GM12865 (cell line): ENCODE measurements around the gene KHSRP.
A peak's percentile ranks its signal among the peaks of the same experiment; 100 is the strongest.

Experiments
- DNase-seq: peaks from one replicate; pipeline ENCODE4 v3.0.0; 2010; ENCODE audit warnings: low read depth
- H3K4me3 ChIP-seq: 2 replicates; pipeline ENCODE4 v1.5.1; 2011; ENCODE audit warnings: mild to moderate bottlenecking, low read depth, low read length, control low read depth
- CTCF ChIP-seq: IDR thresholded peaks from 2 replicates; pipeline ENCODE4 v1.5.1; 2011; ENCODE audit warnings: low read length, control low read depth, low read depth, inconsistent platforms; ENCODE audit not compliant: insufficient read depth; ENCODE audit errors: missing control alignments

Gene KHSRP

GRCh38 chr19:6376512-6377190, 48.0 kb downstream of the KHSRP start:
- DNase-seq = no peak
- no peak overlapping the region for H3K4me3 ChIP-seq

DNA sequence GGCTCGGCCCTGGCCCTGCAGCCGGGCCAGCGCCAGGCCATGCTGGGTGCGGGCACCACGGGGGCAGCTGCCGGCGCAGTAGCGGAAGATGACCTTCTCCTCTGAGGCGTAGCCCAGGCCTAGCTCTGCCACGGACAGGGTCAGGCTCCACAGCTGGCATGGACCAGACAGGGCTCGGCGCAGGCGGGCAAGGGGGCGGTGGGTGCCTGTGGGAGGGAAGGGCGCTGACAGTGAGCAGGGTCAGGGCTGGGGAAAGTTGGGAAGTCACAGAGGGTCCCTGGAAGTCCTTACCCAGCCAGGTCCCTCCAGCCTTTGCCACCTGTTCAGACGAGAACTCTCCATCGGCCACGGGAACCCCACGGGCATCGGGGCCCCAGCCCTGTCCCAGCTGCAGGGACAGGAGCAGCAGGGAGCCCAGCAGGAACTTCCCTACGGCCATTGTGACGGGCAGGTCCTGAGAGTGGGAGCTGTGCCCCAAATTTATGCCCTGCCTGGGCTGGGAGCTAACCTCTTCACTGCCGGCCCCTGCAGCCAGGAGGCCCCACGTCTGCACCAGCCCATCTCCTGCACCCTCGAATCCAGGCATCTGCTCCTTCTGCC, 49.1 kb downstream of the KHSRP start, which contains the start of gene PSPN:
PSPN (minus strand) TSS at position 523 of the 600 bp plus-strand sequence; CDS start at position 439, 84 bp downstream.
- no peak for TF ChIP-seq CTCF
- DNase-seq = no peak

More at GRCh38 chr19:6376512-6377190, 48.0 kb downstream of the KHSRP start:
- no peak for TF ChIP-seq CTCF

GRCh38 chr19:6374711-6375410, 49.8 kb downstream of the KHSRP start:
- DNase-seq = no peak
- no peak overlapping the region for H3K4me3 ChIP-seq
- TF ChIP-seq CTCF = no peak

More for the DNA sequence above, 49.1 kb downstream of the KHSRP start, which contains the start of gene PSPN:
- no peak within 1 kb of the TSS for H3K4me3 ChIP-seq

DNA sequence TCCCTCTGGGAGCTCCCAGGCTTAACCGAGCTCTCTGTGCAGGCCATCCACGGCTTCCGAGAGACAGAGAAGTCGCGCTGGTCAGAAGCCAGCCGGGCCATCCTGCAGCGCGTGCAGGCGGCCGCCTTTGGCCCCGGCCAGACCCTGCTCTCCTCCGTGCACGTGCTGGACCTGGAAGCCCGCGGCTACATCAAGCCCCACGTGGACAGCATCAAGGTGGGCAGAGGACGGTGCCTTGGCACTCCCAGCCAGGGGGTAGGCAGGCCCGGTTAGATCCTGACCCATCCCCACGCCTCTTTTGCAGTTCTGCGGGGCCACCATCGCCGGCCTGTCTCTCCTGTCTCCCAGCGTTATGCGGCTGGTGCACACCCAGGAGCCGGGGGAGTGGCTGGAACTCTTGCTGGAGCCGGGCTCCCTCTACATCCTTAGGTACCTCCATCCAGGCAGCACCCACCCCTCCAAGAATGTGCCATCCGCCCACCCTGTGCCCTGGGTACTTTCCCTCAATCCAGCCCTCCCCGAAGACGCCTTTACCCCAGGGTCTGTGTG, 50.4 kb downstream of the KHSRP start:
- H3K4me3 ChIP-seq = peak overlapping the region; percentile 62
- no peak for TF ChIP-seq CTCF

DNA sequence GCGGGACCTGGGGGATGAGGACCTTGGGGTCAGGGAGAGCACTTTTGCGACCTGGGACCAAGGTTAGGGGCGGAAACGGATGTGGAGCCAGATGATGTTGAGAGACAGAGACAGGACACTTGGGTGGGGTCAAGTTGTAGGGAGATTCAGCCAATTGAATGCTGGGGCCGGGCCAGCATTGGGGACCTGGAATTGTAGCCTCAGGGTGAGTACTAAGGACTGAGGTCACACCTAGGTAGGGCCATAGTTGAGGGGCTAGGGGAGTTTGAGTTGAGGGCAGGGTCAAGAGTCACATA, 50.9 kb downstream of the KHSRP start:
- H3K4me3 ChIP-seq = peak overlapping the region; percentile 62
- no peak for DNase-seq
- no peak for TF ChIP-seq CTCF

More for the DNA sequence above, 50.4 kb downstream of the KHSRP start:
- no peak for DNase-seq

DNA sequence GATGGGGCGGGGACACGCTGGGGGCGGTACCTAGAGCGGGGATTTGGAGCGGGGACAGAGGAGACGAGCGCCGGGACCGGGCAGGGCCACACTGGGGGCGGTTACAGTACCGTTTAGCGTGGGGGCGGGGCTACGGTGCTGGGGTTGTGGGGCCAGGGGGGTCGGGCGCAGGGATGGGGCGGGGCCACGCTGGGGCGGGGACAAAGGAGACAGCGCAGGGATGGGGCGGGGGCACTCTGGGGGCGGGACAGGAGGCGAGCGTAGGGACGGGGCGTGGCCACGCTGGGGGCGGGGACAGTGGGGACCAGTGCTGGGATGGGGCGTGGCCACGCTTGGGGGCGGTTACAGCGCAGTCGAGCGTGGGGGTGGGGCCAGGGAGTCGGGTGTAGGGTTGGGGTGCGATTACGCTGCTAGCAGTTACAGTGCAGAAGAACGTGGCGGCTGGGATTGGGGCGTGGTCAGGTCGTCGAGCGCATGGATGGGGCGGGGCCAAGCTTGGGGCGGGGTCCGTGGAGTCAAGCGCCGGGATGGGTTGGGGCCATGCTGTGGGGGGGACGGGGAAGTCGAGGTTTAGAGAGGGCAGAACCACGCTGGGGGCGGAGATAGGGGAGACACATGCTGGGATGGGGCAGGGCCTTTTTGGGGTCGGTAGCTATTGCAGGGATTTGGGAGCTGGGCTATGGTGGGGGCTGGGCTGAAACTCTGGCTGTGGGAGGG, 51.4 kb downstream of the KHSRP start:
- H3K4me3 ChIP-seq = peak overlapping the region; percentile 89

More for the DNA sequence above, 51.4 kb downstream of the KHSRP start:
- DNase-seq = peak; percentile 99
- TF ChIP-seq CTCF = no peak
